TTC549 (cell line): ENCODE measurements around the gene RAD18.

ENCODE experiments used
- FAIRE-seq: peaks from 2 replicates; lab custom pipeline; 2012; peaks lifted over from hg19 to GRCh38; lab: Jason Lieb, UNC

The RAD18 gene

GRCh38 chr3:8895829-8896228, 67.4 kb downstream of the RAD18 start:
- FAIRE-seq: no peak

- FAIRE-seq: no peak
These were observed 70.3 kb downstream of the RAD18 start for GRCh38 chr3:8893001-8893400.

- FAIRE-seq: no peak
These were observed 71.5 kb downstream of the RAD18 start for GRCh38 chr3:8891774-8892173.

- no peak for FAIRE-seq
These were observed 72.0 kb downstream of the RAD18 start for GRCh38 chr3:8891303-8891702.

GRCh38 chr3:8888301-8888915, 74.9 kb downstream of the RAD18 start:
- FAIRE-seq: no peak

- no peak for FAIRE-seq
These were observed 75.6 kb downstream of the RAD18 start for GRCh38 chr3:8887435-8888300.

GRCh38 chr3:8886546-8886945, 76.7 kb downstream of the RAD18 start:
- FAIRE-seq: no peak

GRCh38 chr3:8885536-8886316, 77.5 kb downstream of the RAD18 start:
- no peak for FAIRE-seq

- FAIRE-seq: no peak
These were observed 78.5 kb downstream of the RAD18 start for GRCh38 chr3:8884630-8885290.

- FAIRE-seq: no peak
These were observed 80.6 kb downstream of the RAD18 start for GRCh38 chr3:8882642-8883041.

GRCh38 chr3:8882171-8882593, 81.1 kb downstream of the RAD18 start:
- FAIRE-seq: no peak

- FAIRE-seq: no peak
These were observed 83.8 kb downstream of the RAD18 start for GRCh38 chr3:8879347-8879944.

GRCh38 chr3:8875836-8876235, 87.4 kb downstream of the RAD18 start:
- no peak for FAIRE-seq

- FAIRE-seq: no peak
These were observed 89.5 kb downstream of the RAD18 start for GRCh38 chr3:8873740-8874139.

- no peak for FAIRE-seq
These were observed 91.0 kb downstream of the RAD18 start for GRCh38 chr3:8872261-8872660.

- FAIRE-seq: no peak
These were observed 92.0 kb downstream of the RAD18 start for GRCh38 chr3:8871306-8871705.

GRCh38 chr3:8870134-8870533, 93.1 kb downstream of the RAD18 start:
- FAIRE-seq: no peak

- FAIRE-seq: no peak
These were observed 93.7 kb downstream of the RAD18 start for GRCh38 chr3:8869613-8870012.

GRCh38 chr3:8868996-8869395, 94.3 kb downstream of the RAD18 start:
- no peak for FAIRE-seq

GRCh38 chr3:8867646-8868045, 95.6 kb downstream of the RAD18 start:
- FAIRE-seq: no peak

- FAIRE-seq: no peak
These were observed 97.6 kb downstream of the RAD18 start for GRCh38 chr3:8865697-8866096.
